HG02588 (cell line): Measurements from ENCODE around the gene HMG20A.

Source experiments
- ATAC-seq: cut with Tn5 transposase; IDR thresholded peaks from one replicate; pipeline ENCODE4 v1.9.1; 2021; ENCODE audit warnings: mild to moderate bottlenecking, moderate library complexity; ENCODE audit not compliant: unreplicated experiment

The HMG20A gene

DNA sequence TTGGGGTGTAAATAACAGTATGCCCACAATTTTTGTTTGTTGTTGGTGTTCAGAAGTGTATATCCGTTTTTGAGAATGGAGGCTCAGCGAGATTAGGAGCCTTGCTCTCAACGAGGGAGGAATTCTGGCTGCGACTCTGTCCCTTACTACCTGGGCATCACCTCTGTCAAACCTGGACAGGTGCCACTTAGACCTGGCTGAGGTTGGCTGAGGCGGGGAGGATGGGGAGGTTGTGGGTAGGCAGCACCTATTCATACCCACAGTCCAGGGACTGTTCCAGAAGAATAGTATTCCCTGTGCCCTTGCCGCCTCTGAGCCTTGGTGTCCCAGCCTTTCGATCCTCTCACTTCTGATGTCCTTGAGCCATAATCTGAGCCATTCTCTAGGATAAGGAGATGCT, 112.2 kb downstream of the HMG20A start:
- ATAC-seq: no peak

DNA sequence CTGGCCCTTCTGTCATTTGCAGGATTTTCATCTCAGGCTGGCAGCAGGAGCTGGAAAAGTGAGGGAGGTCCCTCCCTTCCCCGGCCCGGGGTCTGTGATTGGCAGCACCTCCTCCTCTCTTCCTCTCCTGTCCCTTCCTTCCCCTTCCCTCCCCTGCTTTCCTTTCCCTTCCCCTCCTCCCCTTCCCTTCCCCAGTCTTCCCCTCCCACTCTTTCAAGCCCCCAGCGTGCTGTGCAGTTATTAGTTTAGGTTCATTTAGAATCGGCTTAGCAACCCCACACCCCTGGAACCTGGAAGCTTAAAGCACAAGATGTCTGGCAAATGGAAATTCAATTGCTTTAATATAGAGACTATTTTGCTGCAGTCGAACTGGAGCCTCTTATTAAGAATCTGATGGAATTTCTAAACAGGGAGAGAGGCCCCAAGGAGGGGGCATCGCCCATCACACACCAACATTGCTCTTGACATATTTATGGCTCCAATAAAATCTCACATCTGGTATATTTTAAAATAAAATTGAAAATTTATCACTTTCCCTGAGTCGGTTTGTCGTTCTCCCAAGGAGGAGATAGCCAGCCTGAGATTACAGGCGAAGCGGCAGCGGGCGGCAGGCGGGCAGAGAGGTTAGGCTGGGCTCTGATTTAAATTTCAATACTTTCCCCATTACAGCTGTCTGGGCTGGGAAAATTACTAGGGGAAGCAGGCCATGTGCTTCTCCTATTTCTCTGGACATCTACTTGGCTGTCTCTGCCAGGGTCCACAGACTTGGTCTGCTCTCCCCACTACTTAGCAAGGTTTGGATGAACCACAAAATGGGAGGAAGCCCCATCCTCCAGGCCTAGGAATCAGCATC, 113.1 kb downstream of the HMG20A start:
- ATAC-seq: no peak
